HG03432 (cell line): ENCODE results near the gene PHF2.

Experiments used
- ATAC-seq: cut with Tn5 transposase; IDR thresholded peaks from one replicate; pipeline ENCODE4 v1.9.1; 2021; ENCODE audit warnings: mild to moderate bottlenecking, moderate library complexity; ENCODE audit not compliant: unreplicated experiment

The PHF2 gene

DNA sequence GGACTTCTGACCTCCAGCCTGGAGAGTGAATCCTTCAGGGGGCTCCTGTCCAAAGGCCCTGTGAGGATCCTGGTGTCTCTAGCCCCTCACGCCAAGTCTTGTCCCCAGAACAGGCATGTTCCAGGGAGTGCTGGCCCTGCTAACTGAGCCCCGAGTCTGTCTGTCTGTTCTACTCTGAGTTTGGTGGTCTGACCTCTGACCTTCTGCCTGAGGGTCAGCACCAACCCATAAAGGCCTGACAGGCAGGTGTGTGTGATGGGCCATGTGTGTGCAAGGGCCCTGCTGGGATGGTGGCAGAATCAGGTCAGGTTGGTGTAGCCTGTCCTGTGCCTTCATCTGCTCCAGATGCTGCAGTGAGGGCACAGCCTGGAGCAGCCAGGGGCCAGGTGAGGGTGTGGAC lies 46.3 kb downstream of the PHF2 start:
- ATAC-seq, result no peak

- ATAC-seq, result no peak
Observed at GRCh38 chr9:93623753-93624152, 47.4 kb downstream of the PHF2 start.

DNA sequence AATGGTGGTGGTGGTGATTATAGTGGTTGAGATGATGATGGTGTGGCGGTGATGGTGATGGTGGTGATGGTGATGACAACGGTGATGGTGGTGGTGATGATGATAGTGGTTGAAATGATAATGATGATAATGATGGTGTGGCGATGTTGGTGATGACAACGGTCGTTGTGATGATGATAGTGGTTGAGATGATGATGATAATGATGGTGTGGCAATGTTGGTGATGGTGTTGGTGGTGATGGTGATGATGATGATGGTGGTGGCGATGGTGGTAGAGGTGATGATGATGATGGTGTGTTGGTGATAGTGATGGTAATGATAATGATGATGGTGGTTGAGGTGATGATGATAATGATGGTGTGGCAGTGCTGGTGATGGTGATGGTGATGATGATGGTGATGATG lies 48.0 kb downstream of the PHF2 start:
- no peak for ATAC-seq

- no peak for ATAC-seq
Observed at GRCh38 chr9:93624977-93625376, 48.6 kb downstream of the PHF2 start.

DNA sequence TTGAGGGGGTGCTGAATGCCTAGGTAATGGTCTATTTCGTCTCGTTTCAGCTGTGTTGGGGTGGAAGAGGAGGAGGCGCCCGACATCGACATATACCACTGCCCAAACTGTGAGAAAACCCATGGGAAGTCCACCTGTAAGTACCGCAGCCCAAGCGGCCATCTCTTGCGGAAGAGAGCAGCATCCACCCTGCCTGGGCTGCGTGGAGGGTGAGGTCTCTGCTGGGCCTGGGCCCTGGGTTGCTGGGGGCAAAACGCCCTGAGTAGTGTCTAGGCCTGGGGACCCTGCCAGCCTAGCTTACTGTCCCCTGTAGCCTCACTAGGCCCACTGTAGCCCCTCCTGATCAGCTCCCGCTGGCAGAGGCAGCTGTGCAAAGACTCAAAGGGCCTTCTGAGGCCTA lies 53.5 kb downstream of the PHF2 start:
- no peak for ATAC-seq

DNA sequence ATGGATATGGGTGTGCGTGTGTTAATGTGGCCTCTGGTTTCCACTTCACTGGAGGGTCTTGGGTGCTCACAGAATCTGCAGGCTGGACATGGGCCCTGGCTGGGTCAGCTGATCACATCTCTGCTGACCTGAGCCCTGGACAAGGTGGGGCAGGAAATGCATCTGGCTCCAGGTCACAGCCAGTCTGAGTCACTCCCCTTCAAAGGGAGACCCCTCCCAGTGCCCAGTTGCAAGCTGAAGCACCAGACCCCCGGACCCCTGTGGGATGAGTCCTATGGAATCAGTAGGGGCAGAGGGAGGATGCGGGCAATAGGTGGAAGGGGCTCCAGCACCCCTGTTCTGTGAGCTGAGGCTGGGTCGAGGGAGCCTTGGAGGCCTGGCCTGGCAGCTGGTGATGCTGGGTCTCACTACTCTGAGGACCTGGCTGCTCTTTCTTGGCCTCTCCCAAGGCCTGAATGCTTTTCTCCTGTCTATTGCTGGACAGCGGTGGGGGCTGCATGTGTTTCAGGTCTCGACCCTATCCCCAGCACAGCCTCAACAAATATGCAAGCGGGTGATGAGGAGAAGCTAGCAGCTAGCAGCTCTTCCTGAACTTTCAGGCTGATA lies 54.5 kb downstream of the PHF2 start:
- ATAC-seq, result no peak

- no peak for ATAC-seq
Observed at GRCh38 chr9:93633492-93634221, 57.3 kb downstream of the PHF2 start.

- no peak for ATAC-seq
Observed at GRCh38 chr9:93634311-93635185, 58.2 kb downstream of the PHF2 start.

DNA sequence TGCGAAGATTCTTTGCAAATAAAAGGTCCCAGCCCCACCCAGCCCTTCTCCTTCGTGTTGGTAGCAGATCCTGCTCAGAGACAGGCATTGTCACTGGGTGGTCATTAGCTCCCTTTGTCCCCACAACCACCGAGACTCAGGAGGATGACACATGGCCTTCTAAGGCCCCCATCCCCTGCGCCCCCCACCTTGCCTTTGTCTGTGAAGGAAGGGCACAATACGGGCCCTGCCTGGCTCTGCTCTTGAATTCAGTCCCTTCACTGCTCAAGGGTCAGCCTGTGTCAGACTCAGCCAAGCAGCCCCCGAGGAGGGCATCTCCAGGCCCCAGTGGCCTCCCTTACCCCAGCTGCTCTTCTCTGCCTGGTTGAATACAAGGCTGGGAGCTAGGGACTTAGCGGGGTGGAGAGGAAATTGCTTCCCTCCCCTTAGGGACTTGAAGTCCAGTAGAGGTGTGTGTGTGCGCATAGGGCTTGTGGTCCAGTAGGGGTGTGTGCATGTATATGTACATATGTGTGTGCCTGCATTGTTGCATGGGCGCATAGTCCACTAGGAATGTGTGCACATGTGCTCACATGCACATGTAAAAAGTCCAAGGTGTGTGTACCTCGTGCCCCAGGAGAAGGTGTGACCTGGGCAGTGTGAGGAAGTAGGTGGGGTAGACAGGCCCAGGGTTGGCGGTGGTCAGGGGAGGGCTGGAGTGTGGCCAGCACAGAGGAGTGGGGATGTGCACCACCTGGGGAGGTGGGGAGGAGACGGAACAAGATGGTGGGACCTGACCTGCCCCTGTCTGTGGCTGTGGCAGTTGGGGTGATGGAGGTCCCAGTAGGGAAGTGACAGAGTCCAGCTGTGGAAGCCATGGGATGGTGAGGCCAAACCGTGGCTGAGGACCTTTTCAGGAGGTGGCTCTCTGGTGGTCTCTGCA lies 59.1 kb downstream of the PHF2 start:
- ATAC-seq, result no peak

DNA sequence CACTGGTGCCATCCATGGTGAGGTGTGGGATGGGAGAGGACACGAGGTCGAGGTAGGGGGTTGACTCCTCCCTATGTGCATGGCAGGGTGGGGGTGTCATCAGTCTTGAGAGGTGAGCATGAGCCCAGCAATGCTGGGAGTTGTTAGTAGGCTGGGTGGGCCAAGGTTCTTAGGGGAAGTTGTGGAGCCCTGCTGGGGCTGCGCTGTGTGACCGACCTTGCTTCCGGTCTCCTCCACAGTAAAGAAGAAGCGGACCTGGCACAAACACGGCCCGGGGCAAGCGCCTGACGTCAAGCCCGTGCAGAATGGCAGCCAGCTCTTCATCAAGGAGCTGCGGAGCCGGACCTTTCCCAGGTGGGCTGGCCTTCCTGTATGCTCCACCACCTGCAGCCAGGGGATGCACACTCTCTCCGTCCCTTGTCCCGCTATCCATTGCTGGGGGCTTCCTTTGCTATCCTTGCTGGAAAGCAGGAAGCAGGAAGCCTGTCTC lies 59.8 kb downstream of the PHF2 start:
- no peak for ATAC-seq

- ATAC-seq, result no peak
Observed at GRCh38 chr9:93636667-93637066, 60.3 kb downstream of the PHF2 start.

- no peak for ATAC-seq
Observed at GRCh38 chr9:93637886-93638285, 61.5 kb downstream of the PHF2 start.

- ATAC-seq, result no peak
Observed at GRCh38 chr9:93640027-93640426, 63.6 kb downstream of the PHF2 start.

DNA sequence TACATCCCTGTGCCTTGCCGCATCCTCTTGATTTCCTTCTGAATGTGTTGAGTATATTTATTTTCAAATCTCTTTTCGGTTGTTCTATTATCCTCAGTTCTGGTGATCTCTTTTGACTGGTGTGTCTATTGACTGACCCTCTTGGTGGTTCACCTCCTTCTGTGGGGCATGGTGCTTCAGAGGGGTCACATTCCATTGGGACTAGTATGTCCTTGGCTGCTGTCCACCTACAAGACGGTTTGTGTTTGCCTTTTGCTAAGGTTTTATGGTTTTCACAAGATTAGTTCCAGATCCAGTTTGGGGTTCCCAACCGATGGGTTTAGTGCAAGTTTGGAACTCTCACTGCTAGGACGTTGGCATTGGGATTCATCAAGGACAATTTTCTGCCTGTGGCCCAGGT lies 66.6 kb downstream of the PHF2 start:
- no peak for ATAC-seq

DNA sequence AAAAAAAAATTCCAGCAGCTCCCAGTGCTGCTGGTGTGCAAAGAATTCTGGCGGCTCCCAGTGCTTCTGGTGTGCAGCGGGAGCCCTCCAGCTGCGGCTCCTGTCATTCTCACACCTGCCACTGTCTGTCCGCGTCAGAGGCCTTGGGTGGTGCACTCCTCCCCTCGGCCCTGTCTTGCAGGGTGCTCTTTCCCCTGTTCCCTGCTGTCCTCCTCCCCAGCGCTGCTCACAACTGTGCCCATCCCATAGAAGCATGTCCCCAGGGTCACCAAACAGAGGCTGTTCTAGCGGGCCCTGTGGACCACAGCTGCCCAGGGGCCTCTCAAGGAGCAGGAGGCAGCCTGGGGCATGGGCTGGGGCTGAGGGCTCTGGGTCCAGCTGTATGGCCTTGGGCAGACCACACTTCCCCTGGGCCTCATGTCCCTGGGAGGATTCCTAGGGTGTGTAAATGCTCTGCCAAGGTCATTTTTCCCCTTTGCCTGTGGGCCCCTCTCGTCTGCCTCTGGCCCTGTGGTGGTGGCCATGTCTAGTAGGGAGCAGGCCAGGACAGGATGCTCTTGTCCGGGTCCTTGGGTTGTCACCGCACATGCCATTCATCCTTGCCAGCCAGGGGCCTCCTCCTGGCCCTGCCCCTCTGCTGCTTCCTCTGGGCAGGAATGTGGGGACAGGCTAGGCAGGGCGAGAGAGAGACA lies 68.2 kb downstream of the PHF2 start:
- no peak for ATAC-seq

DNA sequence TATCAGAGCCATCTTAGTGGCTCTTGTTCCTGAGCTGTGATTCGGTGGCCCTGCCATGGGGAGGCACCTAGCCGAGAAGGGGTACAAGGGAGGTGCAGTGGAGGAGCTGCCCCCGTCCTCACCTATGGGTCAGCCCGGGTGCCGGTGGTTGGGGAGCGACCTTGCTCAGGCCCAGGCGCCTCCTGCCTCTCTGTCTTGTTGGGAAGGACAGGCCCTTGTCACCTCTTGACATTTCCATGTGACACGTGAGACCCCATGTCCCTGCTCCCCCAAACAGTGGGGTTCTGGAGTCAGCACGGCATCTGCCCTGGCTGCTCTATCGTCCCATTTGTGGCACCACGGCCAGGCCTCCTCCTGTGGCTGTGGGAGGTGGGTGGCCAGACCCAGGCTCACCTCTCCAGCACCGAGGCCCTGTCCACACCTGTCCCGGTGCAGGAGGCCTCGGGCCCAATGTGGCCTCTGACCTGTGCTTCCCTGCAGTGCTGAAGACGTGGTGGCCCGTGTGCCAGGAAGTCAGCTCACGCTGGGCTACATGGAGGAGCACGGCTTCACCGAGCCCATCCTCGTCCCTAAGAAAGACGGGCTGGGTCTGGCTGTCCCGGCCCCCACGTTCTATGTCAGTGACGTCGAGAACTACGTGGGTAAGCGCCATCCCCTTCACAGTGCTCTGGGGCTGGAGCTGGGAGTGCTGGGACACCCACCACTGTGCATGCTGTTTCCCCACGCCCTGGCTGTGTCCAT lies 68.9 kb downstream of the PHF2 start:
- ATAC-seq, result no peak

- ATAC-seq, result no peak
Observed at GRCh38 chr9:93645921-93646639, 69.7 kb downstream of the PHF2 start.

DNA sequence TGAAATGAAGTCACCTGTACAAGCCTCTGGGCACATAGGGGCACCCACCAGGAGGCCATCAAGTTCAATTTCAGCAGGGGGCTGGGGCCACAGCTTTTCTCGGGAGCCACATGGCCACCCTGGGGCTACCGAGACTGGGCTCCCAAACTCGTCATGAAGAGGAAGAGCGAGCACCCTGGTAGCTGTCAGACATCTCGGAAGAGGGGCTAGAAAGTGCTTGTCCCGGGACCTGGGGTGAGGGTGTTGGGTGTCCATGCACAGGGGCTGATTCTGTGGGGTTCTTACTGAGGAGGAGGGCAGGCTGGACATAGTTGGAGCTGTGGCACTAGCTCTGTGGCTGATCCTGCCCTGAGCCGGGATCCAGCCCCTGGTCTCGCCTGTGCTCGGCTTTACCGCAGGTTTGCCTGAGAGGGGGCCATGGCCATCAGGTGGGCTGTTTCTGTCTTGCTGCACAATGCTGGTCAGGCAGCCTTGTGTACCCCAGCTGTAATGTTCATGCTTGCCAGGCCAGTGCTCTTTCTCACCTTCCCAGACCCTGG lies 70.3 kb downstream of the PHF2 start:
- ATAC-seq, result no peak
